Measurements from ENCODE around the gene BRF1.

DNA sequence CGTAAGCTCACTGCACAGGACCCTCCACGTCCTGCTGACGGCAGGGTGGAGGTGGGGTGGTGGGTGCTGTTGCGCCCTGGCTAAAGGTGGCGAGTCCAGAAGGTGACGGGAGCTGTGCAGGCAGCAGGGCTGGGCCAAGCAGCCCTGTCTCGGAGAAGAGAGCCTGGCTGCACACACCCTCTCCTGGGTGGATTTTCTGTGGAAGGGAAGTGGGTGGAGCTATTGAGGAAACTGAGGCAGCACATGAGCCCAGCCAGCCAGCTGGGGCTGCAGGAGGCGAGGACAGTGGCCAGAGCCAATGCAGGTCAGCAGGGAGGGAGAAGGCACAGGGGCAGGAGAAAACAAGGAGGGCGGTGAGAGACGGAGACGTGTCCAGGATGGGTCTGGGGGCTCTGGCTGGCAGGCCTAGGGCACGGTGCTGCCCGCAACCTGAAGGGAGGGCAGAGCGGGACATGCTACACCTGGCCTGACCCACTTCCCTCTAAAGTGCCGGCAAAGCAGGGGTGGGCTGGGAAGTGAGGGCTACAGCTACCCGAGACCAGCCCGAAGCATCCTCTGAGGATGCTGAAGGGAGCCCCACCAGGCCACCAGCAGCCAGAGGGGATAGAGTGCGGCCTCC is 32.0 kb downstream of the BRF1 start:
- TF ChIP-seq, protein P1, sequence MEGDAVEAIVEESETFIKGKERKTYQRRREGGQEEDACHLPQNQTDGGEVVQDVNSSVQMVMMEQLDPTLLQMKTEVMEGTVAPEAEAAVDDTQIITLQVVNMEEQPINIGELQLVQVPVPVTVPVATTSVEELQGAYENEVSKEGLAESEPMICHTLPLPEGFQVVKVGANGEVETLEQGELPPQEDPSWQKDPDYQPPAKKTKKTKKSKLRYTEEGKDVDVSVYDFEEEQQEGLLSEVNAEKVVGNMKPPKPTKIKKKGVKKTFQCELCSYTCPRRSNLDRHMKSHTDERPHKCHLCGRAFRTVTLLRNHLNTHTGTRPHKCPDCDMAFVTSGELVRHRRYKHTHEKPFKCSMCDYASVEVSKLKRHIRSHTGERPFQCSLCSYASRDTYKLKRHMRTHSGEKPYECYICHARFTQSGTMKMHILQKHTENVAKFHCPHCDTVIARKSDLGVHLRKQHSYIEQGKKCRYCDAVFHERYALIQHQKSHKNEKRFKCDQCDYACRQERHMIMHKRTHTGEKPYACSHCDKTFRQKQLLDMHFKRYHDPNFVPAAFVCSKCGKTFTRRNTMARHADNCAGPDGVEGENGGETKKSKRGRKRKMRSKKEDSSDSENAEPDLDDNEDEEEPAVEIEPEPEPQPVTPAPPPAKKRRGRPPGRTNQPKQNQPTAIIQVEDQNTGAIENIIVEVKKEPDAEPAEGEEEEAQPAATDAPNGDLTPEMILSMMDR (IDR thresholded peaks at IDR 0.05): no peak
- no peak for TF ChIP-seq POLR2A (IDR thresholded peaks at IDR 0.05)

Data from esophagus squamous epithelium (tissue), 4 donors.